Natural killer cell (primary cell): Measurements from ENCODE around the gene GABBR2. TPM values are rescaled to one million over a fixed set of nuclear protein-coding genes. Genes with fewer than 3 reads are reported as not detected.

Experiments used
- ATAC-seq, 3 donors: fragments of 150-1000 bp in 2 of 3; fragments of 200-7000 bp in 1 of 3; cut with Tn5 transposase; 1 replicate in 1 of 3; 2 replicates in 2 of 3; pipeline ENCODE4 v1.10.0; 2021; ENCODE audit warnings: mild to moderate bottlenecking in 2 of 3, moderate library complexity in 2 of 3
- DNase-seq, 2 donors: peaks; one replicate each; pipeline versions ENCODE4 v3.0.0 to v3.0.0-alpha.2; 2013 to 2021; ENCODE audit warnings: mixed read lengths in 1 of 2
- H3K27ac ChIP-seq: one replicate; pipeline ENCODE4 v1.5.1; 2013; ENCODE audit warnings: mild to moderate bottlenecking, low read length
- H3K27me3 ChIP-seq: one replicate; pipeline ENCODE4 v1.6.1; 2013; ENCODE audit warnings: low read length; ENCODE audit not compliant: control insufficient read depth, insufficient read depth
- H3K36me3 ChIP-seq: one replicate; pipeline ENCODE4 v1.6.1; 2013; ENCODE audit warnings: low read length; ENCODE audit not compliant: control insufficient read depth, insufficient read depth
- H3K4me1 ChIP-seq: one replicate; pipeline ENCODE4 v1.6.1; 2013; ENCODE audit warnings: low read length; ENCODE audit not compliant: control insufficient read depth, insufficient read depth
- H3K4me3 ChIP-seq: one replicate; pipeline ENCODE4 v1.5.1; 2013; ENCODE audit warnings: low read length
- H3K9me3 ChIP-seq: one replicate; pipeline ENCODE4 v1.6.1; 2013; ENCODE audit warnings: low read length; ENCODE audit not compliant: control insufficient read depth, insufficient read depth
- H3K27ac Mint-ChIP-seq, 2 donors: one replicate each; pipeline ENCODE4 v1.8.0; 2022; ENCODE audit warnings: mild to moderate bottlenecking in 2 of 2, mixed read lengths in 2 of 2, moderate library complexity in 1 of 2
- H3K27me3 Mint-ChIP-seq, 2 donors: one replicate each; pipeline ENCODE4 v1.8.0; 2022; ENCODE audit warnings: low read depth in 2 of 2, mixed read lengths in 2 of 2
- H3K36me3 Mint-ChIP-seq: one replicate; pipeline ENCODE4 v1.8.0; 2022; ENCODE audit warnings: mixed read lengths
- H3K4me1 Mint-ChIP-seq, 2 donors: one replicate each; pipeline ENCODE4 v1.8.0; 2022; ENCODE audit warnings: mixed read lengths in 2 of 2
- H3K4me3 Mint-ChIP-seq: one replicate; pipeline ENCODE4 v1.8.0; 2022; ENCODE audit warnings: mild to moderate bottlenecking, moderate library complexity, mixed read lengths
- H3K9me3 Mint-ChIP-seq, 2 donors: one replicate each; pipeline ENCODE4 v1.8.0; 2022; ENCODE audit warnings: mixed read lengths in 2 of 2
- WGBS: methylation state at CpG from one replicate; pipeline ENCODE4 v1.1.7; 2013; ENCODE audit warnings: missing lambda C conversion rate; ENCODE audit not compliant: insufficient coverage; 5-methylcytosine and 5-hydroxymethylcytosine counted together
- intact Hi-C: fragments of 100-400 bp; cut with micrococcal nuclease; formaldehyde crosslinking; loops from one replicate; pipeline ENCODE4 v1.14.2; 2022
- total RNA-seq, 4 donors: library from RNA; stranded (reverse); fragments of 120-200 nt in 1 of 4; gene quantifications; one replicate each; pipeline versions ENCODE4 v1.2.3 to v1.2.4, GENCODE V29; 2013 to 2022
- TF ChIP-seq, protein P1 (sequence below): fragments of 200-600 bp; IDR thresholded peaks from one replicate; pipeline ENCODE4 v1.8.0; 2022; ENCODE audit warnings: antibody characterized with exemption

The GABBR2 gene
- total RNA-seq, 3 donors from 2014 or later (not counting 1 experiment from before 2014, with no cell fraction given) = not detected

- DNase-seq (no peak), ATAC-seq (no peak)
- Mint-ChIP-seq H3K4me1 (no peaks in the 10 kb centered on the region), H3K27me3 (no peaks in the 10 kb centered on the region), H3K27ac (no peak overlapping the region), H3K36me3 (no peaks in the 10 kb centered on the region), H3K9me3 (no peaks in the 10 kb centered on the region), H3K4me3 (no peak overlapping the region)
- TF ChIP-seq, protein P1, sequence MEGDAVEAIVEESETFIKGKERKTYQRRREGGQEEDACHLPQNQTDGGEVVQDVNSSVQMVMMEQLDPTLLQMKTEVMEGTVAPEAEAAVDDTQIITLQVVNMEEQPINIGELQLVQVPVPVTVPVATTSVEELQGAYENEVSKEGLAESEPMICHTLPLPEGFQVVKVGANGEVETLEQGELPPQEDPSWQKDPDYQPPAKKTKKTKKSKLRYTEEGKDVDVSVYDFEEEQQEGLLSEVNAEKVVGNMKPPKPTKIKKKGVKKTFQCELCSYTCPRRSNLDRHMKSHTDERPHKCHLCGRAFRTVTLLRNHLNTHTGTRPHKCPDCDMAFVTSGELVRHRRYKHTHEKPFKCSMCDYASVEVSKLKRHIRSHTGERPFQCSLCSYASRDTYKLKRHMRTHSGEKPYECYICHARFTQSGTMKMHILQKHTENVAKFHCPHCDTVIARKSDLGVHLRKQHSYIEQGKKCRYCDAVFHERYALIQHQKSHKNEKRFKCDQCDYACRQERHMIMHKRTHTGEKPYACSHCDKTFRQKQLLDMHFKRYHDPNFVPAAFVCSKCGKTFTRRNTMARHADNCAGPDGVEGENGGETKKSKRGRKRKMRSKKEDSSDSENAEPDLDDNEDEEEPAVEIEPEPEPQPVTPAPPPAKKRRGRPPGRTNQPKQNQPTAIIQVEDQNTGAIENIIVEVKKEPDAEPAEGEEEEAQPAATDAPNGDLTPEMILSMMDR = no peak
- Histone ChIP-seq H3K4me3 (no peak overlapping the region), H3K27ac (no peak overlapping the region), H3K27me3 (no peaks in the 10 kb centered on the region), H3K4me1 (peaks cover 3% of the 10 kb centered on the region), H3K9me3 (no peaks in the 10 kb centered on the region), H3K36me3 (no peaks in the 10 kb centered on the region)
- intact Hi-C loops = no loop called here
Measured at GRCh38 chr9:98373609-98374008, 335.1 kb downstream of the GABBR2 start.

DNA sequence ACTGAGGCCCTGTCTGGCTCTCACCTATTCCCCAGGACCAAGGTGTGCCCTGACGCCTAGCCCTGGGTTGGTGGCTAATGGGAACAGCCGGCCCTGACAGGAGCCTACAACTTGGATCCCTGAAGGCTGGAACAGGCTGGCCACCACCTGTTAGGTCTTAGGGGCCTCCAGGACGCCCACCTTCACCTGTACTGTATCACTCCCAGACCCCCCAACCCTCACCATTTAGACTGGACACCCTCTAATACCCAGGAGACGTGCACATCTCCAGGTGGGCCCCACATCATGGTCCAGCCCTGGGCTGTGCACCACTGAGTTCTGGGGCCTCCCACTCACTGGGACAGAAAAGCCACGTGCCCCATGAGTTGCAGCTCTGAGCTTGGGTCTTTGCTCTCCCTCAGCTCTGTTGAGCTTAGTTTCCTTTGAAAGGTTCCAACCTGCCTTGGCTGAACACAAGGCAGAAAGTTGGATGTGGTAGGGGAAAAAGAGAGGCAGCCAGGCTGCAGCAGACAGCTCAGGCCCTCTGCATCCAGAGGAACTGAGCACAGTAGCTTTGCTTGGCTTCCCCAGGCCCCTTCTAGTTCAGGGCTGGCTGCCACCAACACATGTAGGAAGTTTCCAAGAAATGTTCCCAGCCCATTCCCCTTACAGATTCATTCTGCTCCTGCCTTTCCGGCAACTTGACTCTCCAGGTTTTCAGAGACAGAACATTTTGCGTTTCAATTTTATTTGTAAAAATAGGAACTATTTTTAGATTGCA, 336.5 kb downstream of the GABBR2 start:
- no peak overlapping the region for H3K27ac ChIP-seq
- Mint-ChIP-seq H3K4me1 (no peaks in the 10 kb centered on the region), H3K4me3 (no peak overlapping the region), H3K27ac (no peak overlapping the region), H3K27me3 (peaks cover 4 to 6% of the 10 kb centered on the region in 2 donors), H3K36me3 (no peaks in the 10 kb centered on the region), H3K9me3 (no peaks in the 10 kb centered on the region)
- intact Hi-C loops = no loop called here
- H3K9me3 ChIP-seq = no peaks in the 10 kb centered on the region
- H3K4me3 ChIP-seq = no peak overlapping the region
- DNase-seq (no peak), ATAC-seq (no peak)
- 84% methylated on average over 7 of the region's 7 CpGs for WGBS
- TF ChIP-seq, protein P1 = no peak
- H3K4me1 ChIP-seq = peaks cover 3% of the 10 kb centered on the region
- no peaks in the 10 kb centered on the region for H3K27me3 ChIP-seq
- no peaks in the 10 kb centered on the region for H3K36me3 ChIP-seq

DNA sequence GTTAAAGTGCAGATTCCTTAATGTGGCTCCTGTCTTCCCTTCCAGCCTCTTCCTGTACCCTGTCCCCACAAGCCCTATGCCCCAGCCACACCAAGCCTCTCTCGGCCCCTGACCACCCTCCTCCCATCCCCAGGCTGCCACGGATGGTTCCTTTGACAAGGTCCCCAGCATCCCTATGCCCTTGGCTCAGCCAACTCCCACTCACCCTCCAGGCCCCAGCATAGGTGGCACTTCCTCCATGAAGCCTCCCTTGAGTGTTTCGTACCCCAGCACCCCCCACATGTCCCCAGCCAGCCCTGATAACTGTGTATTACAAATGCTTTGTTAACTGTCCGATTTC, 337.8 kb downstream of the GABBR2 start:
- Histone ChIP-seq H3K4me1 (peaks cover 3% of the 10 kb centered on the region), H3K9me3 (no peaks in the 10 kb centered on the region), H3K4me3 (no peak overlapping the region), H3K36me3 (no peaks in the 10 kb centered on the region), H3K27me3 (no peaks in the 10 kb centered on the region), H3K27ac (no peak overlapping the region)
- ATAC-seq (no peak), DNase-seq (no peak)
- H3K36me3 Mint-ChIP-seq = no peaks in the 10 kb centered on the region
- intact Hi-C loops = no loop called here
- WGBS = 88% methylated on average over 2 of the region's 4 CpGs
- H3K4me1 Mint-ChIP-seq = no peaks in the 10 kb centered on the region
- no peak overlapping the region for H3K4me3 Mint-ChIP-seq
- peaks cover 0 to 2% of the 10 kb centered on the region in 2 donors for H3K9me3 Mint-ChIP-seq
- TF ChIP-seq, protein P1 = no peak
- peaks cover 6% of the 10 kb centered on the region in 2 donors for H3K27me3 Mint-ChIP-seq
- H3K27ac Mint-ChIP-seq = no peak overlapping the region
